HepG2 (cell line): ENCODE measurements around the gene C1orf116. TPM values are rescaled to one million over a fixed set of nuclear protein-coding genes. Genes with fewer than 3 reads are reported as not detected.

Source experiments
- CHD4 ChIP-seq: fragments of 200-600 bp; sonication (generic); IDR thresholded peaks from 2 replicates; pipeline ENCODE4 v1.7.0; 2017; ENCODE audit warnings: mild to moderate bottlenecking, low read length, borderline replicate concordance
- CSRNP1 ChIP-seq: sonication (generic); formaldehyde crosslinking; IDR thresholded peaks from 2 replicates; pipeline ENCODE4 v1.8.1; 2023; ENCODE audit warnings: mild to moderate bottlenecking, missing genetic modification reagents
- HMG20A ChIP-seq: IDR thresholded peaks from 2 replicates; pipeline ENCODE4 v1.6.1; 2016; ENCODE audit warnings: borderline replicate concordance
- IKZF1 ChIP-seq: fragments of 450-650 bp; IDR thresholded peaks from 2 replicates; pipeline ENCODE4 v1.7.1; 2016
- IRF9 ChIP-seq: sonication (generic); formaldehyde crosslinking; IDR thresholded peaks from 2 replicates; pipeline ENCODE4 v1.8.0; 2022; ENCODE audit warnings: missing genetic modification reagents, mild to moderate bottlenecking, borderline replicate concordance
- KMT2B ChIP-seq: IDR thresholded peaks from 2 replicates; pipeline ENCODE4 v1.6.1; 2016; ENCODE audit warnings: missing genetic modification reagents, missing compliant biosample characterization
- MZF1 ChIP-seq: sonication (generic); formaldehyde crosslinking; IDR thresholded peaks from 2 replicates; pipeline ENCODE4 v1.8.1; 2023; ENCODE audit warnings: mild to moderate bottlenecking, missing genetic modification reagents, borderline replicate concordance
- PHF20 ChIP-seq: sonication (generic); formaldehyde crosslinking; IDR thresholded peaks from 2 replicates; pipeline ENCODE4 v1.5.0; 2020; ENCODE audit warnings: mild to moderate bottlenecking, missing genetic modification reagents
- POGZ ChIP-seq: sonication (generic); formaldehyde crosslinking; IDR thresholded peaks from 2 replicates; pipeline ENCODE4 v1.4.0; 2020; ENCODE audit warnings: mild to moderate bottlenecking, missing genetic modification reagents
- RFXAP ChIP-seq: sonication (generic); formaldehyde crosslinking; IDR thresholded peaks from 2 replicates; pipeline ENCODE4 v1.4.0; 2020; ENCODE audit warnings: missing genetic modification reagents, borderline replicate concordance
- SIN3A ChIP-seq: IDR thresholded peaks from 2 replicates; pipeline ENCODE4 v1.6.1; 2011; ENCODE audit warnings: low read depth, mild to moderate bottlenecking, control low read depth, low read length, borderline replicate concordance
- SMC3 ChIP-seq: IDR thresholded peaks from 2 replicates; pipeline ENCODE4 v1.6.1; 2011; ENCODE audit warnings: low read length, improper control_type of control experiment
- SNAPC2 ChIP-seq: sonication (generic); formaldehyde crosslinking; IDR thresholded peaks from 2 replicates; pipeline ENCODE4 v1.8.1; 2022; ENCODE audit warnings: mild to moderate bottlenecking, missing genetic modification reagents
- SP140L ChIP-seq: sonication (generic); formaldehyde crosslinking; IDR thresholded peaks from 2 replicates; pipeline ENCODE4 v1.4.0; 2020; ENCODE audit warnings: missing genetic modification reagents, borderline replicate concordance
- SRSF9 ChIP-seq: fragments of 200-400 bp; formaldehyde crosslinking; IDR thresholded peaks from 2 replicates; pipeline ENCODE4 v1.6.1; 2018; ENCODE audit warnings: borderline replicate concordance, mild to moderate bottlenecking, low read depth, low read length; ENCODE audit not compliant: insufficient read depth, poor library complexity, severe bottlenecking
- TARDBP ChIP-seq: sonication (generic); formaldehyde crosslinking; IDR thresholded peaks from 2 replicates; pipeline ENCODE4 v1.8.0; 2022; ENCODE audit warnings: mild to moderate bottlenecking, missing genetic modification reagents
- ZBTB21 ChIP-seq: sonication (generic); formaldehyde crosslinking; IDR thresholded peaks from 2 replicates; pipeline ENCODE4 v1.4.0; 2020; ENCODE audit warnings: missing genetic modification reagents
- ZBTB3 ChIP-seq: sonication (generic); formaldehyde crosslinking; IDR thresholded peaks from 2 replicates; pipeline ENCODE4 v1.4.0; 2020; ENCODE audit warnings: low read depth, mild to moderate bottlenecking, moderate library complexity, missing genetic modification reagents, borderline replicate concordance
- ZFY ChIP-seq: sonication (generic); formaldehyde crosslinking; IDR thresholded peaks from 2 replicates; pipeline ENCODE4 v1.4.0; 2020; ENCODE audit warnings: missing genetic modification reagents
- ZNF468 ChIP-seq: sonication (generic); formaldehyde crosslinking; IDR thresholded peaks from 2 replicates; pipeline ENCODE4 v1.8.0; 2022; ENCODE audit warnings: mild to moderate bottlenecking, moderate library complexity, missing genetic modification reagents
- ZNF501 ChIP-seq: sonication (generic); formaldehyde crosslinking; IDR thresholded peaks from 2 replicates; pipeline ENCODE4 v1.5.1; 2020; ENCODE audit warnings: mild to moderate bottlenecking, moderate library complexity, missing genetic modification reagents
- ZNF558 ChIP-seq: sonication (generic); formaldehyde crosslinking; IDR thresholded peaks from 2 replicates; pipeline ENCODE4 v1.9.0; 2022; ENCODE audit warnings: mild to moderate bottlenecking, missing genetic modification reagents, borderline replicate concordance
- ZNF589 ChIP-seq: sonication (generic); formaldehyde crosslinking; conservative IDR thresholded peaks from 2 replicates; pipeline ENCODE4 v1.8.0; 2022; ENCODE audit warnings: mild to moderate bottlenecking, moderate library complexity, missing genetic modification reagents
- ZNF816 ChIP-seq: sonication (generic); formaldehyde crosslinking; IDR thresholded peaks from 2 replicates; pipeline ENCODE4 v1.8.0; 2022; ENCODE audit warnings: missing genetic modification reagents, mild to moderate bottlenecking, borderline replicate concordance
- ZNF879 ChIP-seq: sonication (generic); formaldehyde crosslinking; IDR thresholded peaks from 2 replicates; pipeline ENCODE4 v1.8.1; 2023; ENCODE audit warnings: missing genetic modification reagents
- ZNF891 ChIP-seq: sonication (generic); formaldehyde crosslinking; IDR thresholded peaks from 2 replicates; pipeline ENCODE4 v1.5.0; 2020; ENCODE audit warnings: mild to moderate bottlenecking, missing genetic modification reagents
- ZSCAN31 ChIP-seq: sonication (generic); formaldehyde crosslinking; IDR thresholded peaks from 2 replicates; pipeline ENCODE4 v1.5.0; 2020; ENCODE audit warnings: low read depth, mild to moderate bottlenecking, missing genetic modification reagents
- polyA plus RNA-seq, 8 experiments: library from polyadenylated mRNA; depleted of rRNA in 3 of 8; stranded (reverse) in 7 of 8; unstranded in 1 of 8; fragments of >200 nt; fragmentation: Illumina TruSeq in 4 of 8; extraction: Trizol in 4 of 8; gene quantifications; 2 replicates each; pipeline versions ENCODE4 v1.2.1 to v1.2.3, GENCODE V29; 2011 to 2016; ENCODE audit warnings: low read depth in 4 of 8, missing spikeins in 1 of 8, mixed read lengths in 1 of 8; ENCODE audit not compliant: insufficient read depth in 1 of 8
- total RNA-seq, 5 experiments: library from RNA; depleted of rRNA; stranded (reverse); fragments of >200 nt; fragmentation: Illumina TruSeq; extraction: Trizol; gene quantifications; 2 replicates each; pipeline ENCODE4 v1.2.3, GENCODE V29; 2016; ENCODE audit warnings: low read depth in 1 of 5
- TF ChIP-seq, protein P1 (sequence below): sonication (generic); formaldehyde crosslinking; conservative IDR thresholded peaks from 2 replicates; pipeline ENCODE4 v1.8.0; 2022; ENCODE audit warnings: missing genetic modification reagents

C1orf116 gene
- total and polyA plus RNA-seq, 2 of the 13 experiments (the other 11 are each of a cell fraction or from before 2014, with no cell fraction given) = 0.51 to 0.95 TPM

GRCh38 chr1:207051191-207051943 lies 18.8 kb upstream of the C1orf116 start, which contains the start of gene YOD1 (continued):
- TF ChIP-seq ZNF816 (CRISPR knock-in tag) (0 out of 2 replicates have a peak, but pooled peaks have one; percentile 52), CHD4 (0 out of 2 replicates have a peak, but pooled peaks have one; percentile 30), IRF9 (CRISPR knock-in tag) (no peak), ZNF879 (CRISPR knock-in tag) (no peak), ZNF468 (CRISPR knock-in tag) (no peak), HMG20A (no peak), ZNF589 (CRISPR knock-in tag) (no peak), ZBTB21 (CRISPR knock-in tag) (peak; percentile 66; the same call in 1 of the 2 replicates), CSRNP1 (CRISPR knock-in tag) (no peak), SIN3A (0 out of 2 replicates have a peak, but pooled peaks have one; percentile 33), POGZ (no peak), SP140L (no peak), IKZF1 (no peak), SRSF9 (no peak), ZBTB3 (CRISPR knock-in tag) (no peak), ZNF501 (CRISPR knock-in tag) (no peak), MZF1 (CRISPR knock-in tag) (no peak), ZFY (CRISPR knock-in tag) (no peak), ZSCAN31 (no peak), KMT2B (0 out of 2 replicates have a peak, but pooled peaks have one; percentile 3), SMC3 (no peak), SNAPC2 (CRISPR knock-in tag) (no peak), RFXAP (CRISPR knock-in tag) (no peak), ZNF558 (CRISPR knock-in tag) (0 out of 2 replicates have a peak, but pooled peaks have one; percentile 9), ZNF891 (no peak), PHF20 (CRISPR knock-in tag) (no peak), TARDBP (no peak)
- TF ChIP-seq, protein P1, sequence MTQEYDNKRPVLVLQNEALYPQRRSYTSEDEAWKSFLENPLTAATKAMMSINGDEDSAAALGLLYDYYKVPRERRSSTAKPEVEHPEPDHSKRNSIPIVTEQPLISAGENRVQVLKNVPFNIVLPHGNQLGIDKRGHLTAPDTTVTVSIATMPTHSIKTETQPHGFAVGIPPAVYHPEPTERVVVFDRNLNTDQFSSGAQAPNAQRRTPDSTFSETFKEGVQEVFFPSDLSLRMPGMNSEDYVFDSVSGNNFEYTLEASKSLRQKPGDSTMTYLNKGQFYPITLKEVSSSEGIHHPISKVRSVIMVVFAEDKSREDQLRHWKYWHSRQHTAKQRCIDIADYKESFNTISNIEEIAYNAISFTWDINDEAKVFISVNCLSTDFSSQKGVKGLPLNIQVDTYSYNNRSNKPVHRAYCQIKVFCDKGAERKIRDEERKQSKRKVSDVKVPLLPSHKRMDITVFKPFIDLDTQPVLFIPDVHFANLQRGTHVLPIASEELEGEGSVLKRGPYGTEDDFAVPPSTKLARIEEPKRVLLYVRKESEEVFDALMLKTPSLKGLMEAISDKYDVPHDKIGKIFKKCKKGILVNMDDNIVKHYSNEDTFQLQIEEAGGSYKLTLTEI (CRISPR knock-in tag) = no peak
